ENCODE results near the gene TDRKH. TPM values are rescaled to one million over a fixed set of nuclear protein-coding genes. Genes with fewer than 3 reads are reported as not detected.

Gene TDRKH
- total and polyA plus RNA-seq, 2 experiments from 2014 or later = 2.2 to 3.6 TPM

DNA sequence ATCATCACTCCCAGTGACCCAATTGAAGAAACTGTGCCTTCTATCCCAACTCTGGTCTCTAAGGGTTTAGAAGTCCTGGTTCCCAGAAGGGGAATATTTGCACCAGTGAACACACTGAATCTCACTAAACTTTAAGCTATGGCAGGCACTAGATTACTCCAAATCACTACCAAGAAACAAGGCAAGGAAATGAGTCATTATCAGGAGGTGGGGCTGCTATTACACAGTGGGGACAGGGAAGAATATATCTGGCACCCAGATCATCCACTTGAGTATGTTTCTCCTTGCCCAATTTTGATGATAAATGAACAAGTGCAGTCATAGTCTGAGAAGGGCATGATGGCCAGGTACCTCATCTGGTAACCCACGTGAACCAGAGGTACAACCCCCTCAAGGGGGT, 34.0 kb downstream of the TDRKH start:
- Histone ChIP-seq H3K4me1 (ENCODE audit: insufficient read depth) (peaks cover 5% of the 10 kb centered on the region; the same call in 1 of the 2 replicates), H3K9ac (no peak overlapping the region), H2AFZ (no peak overlapping the region), H3K79me2 (ENCODE audit: insufficient read depth) (no peaks in the 10 kb centered on the region), H3K4me3 (no peak overlapping the region), H4K20me1 (ENCODE audit: insufficient read depth) (no peaks in the 10 kb centered on the region), H3K27ac (no peak overlapping the region), H3K36me3 (ENCODE audit: low read depth) (peaks cover 4% of the 10 kb centered on the region; the same call in 1 of the 2 replicates), H3K27me3 (replicated peaks; ENCODE audit: insufficient read depth) (no peaks in the 10 kb centered on the region), H3K9me3 (ENCODE audit: low read depth) (no peaks in the 10 kb centered on the region), H3F3A (ENCODE audit: insufficient read depth) (peaks cover 12% of the 10 kb centered on the region), H3K9me2 (ENCODE audit: insufficient read depth) (no peaks in the 10 kb centered on the region), H3K4me2 (ENCODE audit: unreplicated experiment) (no peak overlapping the region)
- in situ Hi-C loops (cut with MboI) = no loop called here
- peak; percentile 56 for DNase-seq
- 27 to 33% methylated on average over 1 of the region's 1 CpG for WGBS, 2 experiments (ENCODE audit: low coverage in 1 of 2, low lambda C conversion rate in 2 of 2, missing lambda C conversion rate in 2 of 2)
- TF ChIP-seq EZH2 (IDR thresholded peaks at IDR 0.05; ENCODE audit: insufficient read depth, poor library complexity, severe bottlenecking) (no peak), EZH2phosphoT487 (IDR thresholded peaks at IDR 0.05; ENCODE audit: insufficient read depth, low read depth) (no peak)

DNA sequence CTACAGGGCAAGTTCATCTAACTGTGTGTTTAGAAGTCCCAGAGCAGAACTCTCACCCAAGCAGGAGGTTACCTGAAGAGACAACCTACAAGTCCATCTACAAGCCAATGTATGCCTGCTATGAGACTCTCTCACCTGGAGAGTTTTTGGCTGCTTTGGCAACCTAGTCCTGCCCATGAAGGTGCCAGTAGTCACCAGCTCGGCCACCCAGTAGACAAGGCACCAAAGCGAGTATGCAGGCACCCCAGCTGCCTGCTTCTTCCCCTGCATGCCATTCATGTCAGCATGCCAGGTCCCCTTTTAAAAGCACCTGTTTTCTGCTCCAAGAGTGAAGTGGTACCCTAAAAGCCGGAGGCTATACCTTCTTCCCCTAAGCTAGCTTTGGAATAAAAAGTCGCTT, 48.8 kb downstream of the TDRKH start:
- no peak overlapping the region for H3K4me3 ChIP-seq
- no peaks in the 10 kb centered on the region for H3K36me3 ChIP-seq (ENCODE audit: low read depth)
- WGBS, 2 experiments (ENCODE audit: low coverage in 1 of 2, low lambda C conversion rate in 2 of 2, missing lambda C conversion rate in 2 of 2) = 59 to 70% methylated on average over 4 of the region's 4 CpGs
- no peaks in the 10 kb centered on the region for H3K9me2 ChIP-seq (ENCODE audit: insufficient read depth)
- H4K20me1 ChIP-seq (ENCODE audit: insufficient read depth) = no peaks in the 10 kb centered on the region
- peaks cover 36% of the 10 kb centered on the region for H3K27me3 ChIP-seq (replicated peaks; ENCODE audit: insufficient read depth)
- in situ Hi-C loops (cut with MboI) = no loop called here
- H3F3A ChIP-seq (ENCODE audit: insufficient read depth) = no peaks in the 10 kb centered on the region
- H3K4me2 ChIP-seq (ENCODE audit: unreplicated experiment) = no peak overlapping the region
- H2AFZ ChIP-seq = no peak overlapping the region
- H3K9ac ChIP-seq = no peak overlapping the region
- no peak for DNase-seq
- no peak overlapping the region for H3K27ac ChIP-seq
- no peaks in the 10 kb centered on the region for H3K4me1 ChIP-seq (ENCODE audit: insufficient read depth)
- TF ChIP-seq EZH2phosphoT487 (IDR thresholded peaks at IDR 0.05; ENCODE audit: insufficient read depth, low read depth) (no peak), EZH2 (IDR thresholded peaks at IDR 0.05; ENCODE audit: insufficient read depth, poor library complexity, severe bottlenecking) (no peak)
- H3K9me3 ChIP-seq (ENCODE audit: low read depth) = no peaks in the 10 kb centered on the region
- H3K79me2 ChIP-seq (ENCODE audit: insufficient read depth) = no peaks in the 10 kb centered on the region

DNA sequence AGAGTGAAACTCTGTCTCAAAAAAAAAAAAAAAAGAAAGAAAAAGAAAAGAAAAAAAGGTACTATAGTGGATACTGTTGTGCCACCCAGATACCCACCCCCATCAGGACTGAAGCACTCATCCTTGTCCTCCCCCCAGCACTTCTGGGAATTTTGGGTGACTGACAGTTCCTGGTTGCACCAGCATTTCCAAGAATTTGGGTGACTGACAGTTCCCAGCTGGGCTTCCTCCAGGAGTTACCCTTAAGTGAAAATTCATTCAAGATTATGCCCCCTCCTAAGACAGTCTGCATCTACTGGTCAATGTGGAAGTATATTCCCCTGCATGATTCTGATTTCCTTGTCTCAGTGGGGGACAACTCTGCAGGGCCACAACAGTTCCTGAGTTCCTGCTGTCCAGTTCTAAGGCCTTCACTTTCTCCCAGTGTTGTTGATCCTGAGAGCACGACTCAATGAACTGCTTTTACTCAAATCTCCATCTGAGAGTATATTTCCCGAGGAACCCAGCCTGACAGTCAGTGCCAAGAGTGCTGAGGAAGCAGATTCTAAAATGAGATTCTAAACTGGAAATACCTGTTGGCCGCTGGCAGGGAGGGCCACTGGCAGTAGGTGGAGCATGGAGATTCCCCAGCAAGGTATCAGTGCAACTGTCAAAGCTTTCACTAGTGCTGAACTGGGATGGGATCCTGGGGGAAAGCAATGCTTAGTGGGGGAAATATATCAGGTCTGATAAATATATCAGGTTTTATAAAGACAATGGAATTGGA, 50.5 kb downstream of the TDRKH start:
- H3K27me3 ChIP-seq (replicated peaks; ENCODE audit: insufficient read depth) = peaks cover 25% of the 10 kb centered on the region
- H2AFZ ChIP-seq = no peak overlapping the region
- H3K4me1 ChIP-seq (ENCODE audit: insufficient read depth) = no peaks in the 10 kb centered on the region
- no peaks in the 10 kb centered on the region for H3F3A ChIP-seq (ENCODE audit: insufficient read depth)
- H3K4me3 ChIP-seq = no peak overlapping the region
- DNase-seq = no peak
- 51 to 61% methylated on average over 3 of the region's 3 CpGs for WGBS, 2 experiments (ENCODE audit: low coverage in 1 of 2, low lambda C conversion rate in 2 of 2, missing lambda C conversion rate in 2 of 2)
- in situ Hi-C loops (cut with MboI) = loop anchor here (10.0 kb wide), 1 partner anchor 285 kb away; the partner anchor contains the start of gene POGZ
- H3K9me2 ChIP-seq (ENCODE audit: insufficient read depth) = no peaks in the 10 kb centered on the region
- H3K27ac ChIP-seq = no peak overlapping the region
- H3K9me3 ChIP-seq (ENCODE audit: low read depth) = no peaks in the 10 kb centered on the region
- H3K79me2 ChIP-seq (ENCODE audit: insufficient read depth) = no peaks in the 10 kb centered on the region
- H4K20me1 ChIP-seq (ENCODE audit: insufficient read depth) = no peaks in the 10 kb centered on the region
- H3K36me3 ChIP-seq (ENCODE audit: low read depth) = no peaks in the 10 kb centered on the region
- H3K9ac ChIP-seq = no peak overlapping the region
- no peak overlapping the region for H3K4me2 ChIP-seq (ENCODE audit: unreplicated experiment)
- TF ChIP-seq EZH2phosphoT487 (IDR thresholded peaks at IDR 0.05; ENCODE audit: insufficient read depth, low read depth) = no peak
- TF ChIP-seq EZH2 (IDR thresholded peaks at IDR 0.05; ENCODE audit: insufficient read depth, poor library complexity, severe bottlenecking) = no peak

DNA sequence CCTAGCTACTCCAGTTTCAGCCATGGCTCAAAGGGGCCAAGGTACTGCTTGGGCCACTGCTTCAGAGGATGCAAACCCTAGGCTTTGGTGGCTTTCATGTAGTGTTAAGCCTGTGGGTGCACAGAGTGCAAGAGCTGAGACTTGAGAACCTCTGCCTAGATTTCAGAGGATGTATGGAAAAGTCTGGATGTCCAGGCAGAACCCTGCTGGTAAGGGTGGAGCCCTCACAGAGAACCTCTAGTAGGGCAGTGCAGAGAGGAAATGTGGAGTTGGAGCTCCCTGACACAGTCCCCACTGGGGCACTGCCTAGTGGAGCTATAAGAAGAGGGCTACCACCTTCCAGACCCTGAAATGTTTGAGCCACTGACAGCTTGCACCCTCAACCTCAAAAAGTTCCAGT, 52.8 kb downstream of the TDRKH start:
- H3F3A ChIP-seq (ENCODE audit: insufficient read depth) = no peaks in the 10 kb centered on the region
- H3K9me2 ChIP-seq (ENCODE audit: insufficient read depth) = no peaks in the 10 kb centered on the region
- TF ChIP-seq EZH2phosphoT487 (IDR thresholded peaks at IDR 0.05; ENCODE audit: insufficient read depth, low read depth) (no peak), EZH2 (IDR thresholded peaks at IDR 0.05; ENCODE audit: insufficient read depth, poor library complexity, severe bottlenecking) (no peak)
- H4K20me1 ChIP-seq (ENCODE audit: insufficient read depth) = no peaks in the 10 kb centered on the region
- no peak overlapping the region for H3K27ac ChIP-seq
- no peak overlapping the region for H3K4me2 ChIP-seq (ENCODE audit: unreplicated experiment)
- H2AFZ ChIP-seq = no peak overlapping the region
- 0 out of 2 replicates have a peak, but pooled peaks cover 8% of the 10 kb centered on the region for H3K27me3 ChIP-seq (replicated peaks; ENCODE audit: insufficient read depth)
- DNase-seq = no peak
- H3K36me3 ChIP-seq (ENCODE audit: low read depth) = no peaks in the 10 kb centered on the region
- no peak overlapping the region for H3K9ac ChIP-seq
- H3K4me3 ChIP-seq = no peak overlapping the region
- in situ Hi-C loops (cut with MboI) = loop anchor here (10.0 kb wide), 1 partner anchor 283 kb away; the partner anchor contains the start of gene POGZ
- H3K4me1 ChIP-seq (ENCODE audit: insufficient read depth) = no peaks in the 10 kb centered on the region
- H3K9me3 ChIP-seq (ENCODE audit: low read depth) = no peaks in the 10 kb centered on the region
- no peaks in the 10 kb centered on the region for H3K79me2 ChIP-seq (ENCODE audit: insufficient read depth)

All from GM23248 (cell line).